SK-N-MC (cell line): Measurements from ENCODE around the gene PPP2R3A.

Source experiments
- EZH2 ChIP-seq: fragments of 200-600 bp; sonication (generic); IDR thresholded peaks from one replicate; pipeline ENCODE4 v1.6.1; 2017; ENCODE audit warnings: antibody characterized with exemption
- POLR2AphosphoS5 ChIP-seq: IDR thresholded peaks from 2 replicates; pipeline ENCODE4 v1.6.1; 2012; ENCODE audit warnings: mild to moderate bottlenecking, low read depth, low read length, borderline replicate concordance

DNA sequence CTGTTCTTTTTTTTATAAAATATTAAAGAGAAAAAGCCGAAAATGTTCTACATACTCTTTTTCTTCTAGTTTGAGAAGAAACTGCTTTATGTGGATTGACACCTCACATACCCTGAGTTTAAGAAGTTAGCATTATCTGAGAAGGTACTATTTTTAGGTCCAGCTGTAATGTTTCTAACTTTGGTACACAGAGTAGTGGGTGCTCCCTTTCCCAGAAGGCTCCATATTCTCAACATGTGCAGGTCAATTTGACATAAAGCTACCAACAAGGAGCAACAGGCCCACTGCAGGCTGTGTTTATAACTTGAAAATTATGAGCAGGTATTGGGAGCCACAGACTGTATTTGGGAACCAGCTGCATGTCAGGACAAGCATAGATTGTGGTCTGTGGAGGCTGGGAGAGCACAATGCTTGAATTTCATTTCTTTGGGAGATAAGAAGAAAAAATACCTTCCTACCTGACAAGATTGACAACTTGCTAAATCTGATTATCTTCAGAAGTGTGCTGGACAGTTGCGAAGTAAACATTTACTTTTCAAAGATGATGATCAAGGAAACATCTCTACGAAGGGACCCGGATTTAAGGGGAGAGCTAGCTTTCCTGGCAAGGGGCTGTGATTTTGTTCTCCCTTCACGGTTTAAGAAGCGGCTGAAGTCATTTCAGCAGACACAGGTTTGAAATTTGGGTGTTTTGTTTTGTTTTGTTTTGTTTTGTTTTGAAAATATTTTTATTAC is 57.2 kb downstream of the PPP2R3A start:
- TF ChIP-seq EZH2, result no peak
- no peak for TF ChIP-seq POLR2AphosphoS5
